Prostate gland (tissue), 2 donors: ENCODE data around the gene EARS2.

ENCODE experiments used
- CTCF ChIP-seq, 4 experiments: fragments of 200-600 bp in 2 of 4; fragments of 450-650 bp in 2 of 4; sonication (generic) in 2 of 4; IDR thresholded peaks; 1 replicate in 3 of 4; 2 replicates in 1 of 4; pipeline ENCODE4 v1.5.1; 2016 to 2019; ENCODE audit warnings: antibody characterized with exemption in 4 of 4, mild to moderate bottlenecking in 2 of 4, moderate library complexity in 2 of 4
- POLR2AphosphoS5 ChIP-seq: sonication (generic); formaldehyde crosslinking; IDR thresholded peaks from one replicate; pipeline ENCODE4 v1.6.1; 2017; ENCODE audit warnings: antibody characterized with exemption

- no peak for TF ChIP-seq CTCF (IDR thresholded peaks at IDR 0.05)
- peak; percentile 33 for TF ChIP-seq POLR2AphosphoS5
These were observed 65.4 kb downstream of the EARS2 start for GRCh38 chr16:23491490-23492391.
